CD4-positive, CD25-positive, alpha-beta regulatory T cell (primary cell): ENCODE results near the gene GNAI3. TPM values are rescaled to one million over a fixed set of nuclear protein-coding genes. Genes with fewer than 3 reads are reported as not detected.

Experiments
- polyA plus RNA-seq, 4 donors: library from polyadenylated mRNA; unstranded; fragments of 300-500 nt; fragmentation: Illumina TruSeq; gene quantifications; one replicate each; pipeline ENCODE4 v1.2.3, GENCODE V29; 2021
- total RNA-seq: library from RNA; stranded (reverse); gene quantifications from one replicate; pipeline ENCODE4 v1.2.3, GENCODE V29; 2022

The GNAI3 gene
- total and polyA plus RNA-seq, 5 donors from 2014 or later, result 7.4 to 10.3 (median 9.6) TPM

Other genes with a start within 250 kb of the GNAI3 start
- not detected for gene MYBPHL, start 241.6 kb upstream of the GNAI3 start, total RNA-seq
- gene MYBPHL, start 241.6 kb upstream of the GNAI3 start, polyA plus RNA-seq, result not detected
- gene SORT1, start 150.7 kb upstream of the GNAI3 start, total RNA-seq, result 0.86 TPM
- gene SORT1, start 150.7 kb upstream of the GNAI3 start, polyA plus RNA-seq, result not detected
- 61.5 TPM for gene PSMA5, start 122.2 kb upstream of the GNAI3 start, total RNA-seq
- gene PSMA5, start 122.2 kb upstream of the GNAI3 start, polyA plus RNA-seq, result 100 to 1,000 TPM; 121 to 207 (median 153) TPM
- gene SYPL2, start 82.1 kb upstream of the GNAI3 start, total RNA-seq, result not detected
- not detected for gene SYPL2, start 82.1 kb upstream of the GNAI3 start, polyA plus RNA-seq
- 13.2 TPM for gene ATXN7L2, start 64.7 kb upstream of the GNAI3 start, total RNA-seq
- 1 to 10 TPM; 4.7 to 8.0 (median 5.6) TPM for gene ATXN7L2, start 64.7 kb upstream of the GNAI3 start, polyA plus RNA-seq
- 30.7 TPM for gene CYB561D1, start 54.5 kb upstream of the GNAI3 start, total RNA-seq
- gene CYB561D1, start 54.5 kb upstream of the GNAI3 start, polyA plus RNA-seq, result 10 to 100 TPM; 11.5 to 22.7 (median 18.7) TPM
- gene AMIGO1, start 38.9 kb upstream of the GNAI3 start, total RNA-seq, result 6.6 TPM
- gene AMIGO1, start 38.9 kb upstream of the GNAI3 start, polyA plus RNA-seq, result 10 to 100 TPM in 3 of 4 donors, 1 to 10 TPM in 1; 5.2 to 17.1 (median 11.8) TPM
- 0.20 TPM for gene GPR61, start 8.7 kb upstream of the GNAI3 start, total RNA-seq
- gene GPR61, start 8.7 kb upstream of the GNAI3 start, polyA plus RNA-seq, result under 1 TPM in 2 of 4 donors, not detected in 2; 0.43 TPM
- gene GNAT2, start 71.0 kb downstream of the GNAI3 start, total RNA-seq, result not detected
- gene GNAT2, start 71.0 kb downstream of the GNAI3 start, polyA plus RNA-seq, result under 1 TPM in 1 of 4 donors, not detected in 3; 0.40 TPM
- 203 TPM for gene AMPD2, start 71.2 kb downstream of the GNAI3 start, total RNA-seq
- 10 to 100 TPM; 23.3 to 30.9 (median 26.7) TPM for gene AMPD2, start 71.2 kb downstream of the GNAI3 start, polyA plus RNA-seq
- 14.4 TPM for gene GSTM4, start 107.5 kb downstream of the GNAI3 start, total RNA-seq
- gene GSTM4, start 107.5 kb downstream of the GNAI3 start, polyA plus RNA-seq, result 10 to 100 TPM in 3 of 4 donors, 1 to 10 TPM in 1; 2.2 to 31.4 (median 17.6) TPM
- 36.2 TPM for gene GSTM2, start 119.4 kb downstream of the GNAI3 start, total RNA-seq
- gene GSTM2, start 119.4 kb downstream of the GNAI3 start, polyA plus RNA-seq, result 10 to 100 TPM in 2 of 4 donors, 1 to 10 TPM in 2; 8.0 to 11.9 (median 10.4) TPM
- gene GSTM1, start 139.2 kb downstream of the GNAI3 start, total RNA-seq, result 18.7 TPM
- gene GSTM1, start 139.2 kb downstream of the GNAI3 start, polyA plus RNA-seq, result 100 to 1,000 TPM in 1 of 4 donors, 10 to 100 TPM in 2, not detected in 1; 38.8 to 123 (median 53.4) TPM
- not detected for gene GSTM5, start 163.6 kb downstream of the GNAI3 start, total RNA-seq
- not detected for gene GSTM5, start 163.6 kb downstream of the GNAI3 start, polyA plus RNA-seq
- gene GSTM3, start 192.4 kb downstream of the GNAI3 start, total RNA-seq, result 5.3 TPM
- 10 to 100 TPM in 3 of 4 donors, 1 to 10 TPM in 1; 3.9 to 50.1 (median 48.7) TPM for gene GSTM3, start 192.4 kb downstream of the GNAI3 start, polyA plus RNA-seq
- not detected for gene EPS8L3, start 215.3 kb downstream of the GNAI3 start, total RNA-seq
- gene EPS8L3, start 215.3 kb downstream of the GNAI3 start, polyA plus RNA-seq, result not detected